Adipose tissue (tissue), 3 donors: ENCODE data around the gene COL9A1. TPM values are rescaled to one million over a fixed set of nuclear protein-coding genes. Genes with fewer than 3 reads are reported as not detected.
"Not testable (repeated sequence)": the region's sequence is repeated elsewhere in the genome, so short reads cannot be mapped to it uniquely, and the experiment has no call there.

Experiments used
- H3K27ac ChIP-seq: one replicate; pipeline ENCODE4 v1.5.1; 2013; ENCODE audit warnings: low read depth, low read length
- WGBS, 3 donors: extraction: QIAGEN DNeasy Blood & Tissue Kit; methylation state at CpG; one replicate each; pipeline ENCODE4 v1.1.7; 2013; 5-methylcytosine and 5-hydroxymethylcytosine counted together
- polyA plus RNA-seq, 3 donors: library from polyadenylated mRNA; stranded (reverse); fragments of 200-250 nt; gene quantifications; one replicate each; pipeline ENCODE4 v1.2.3, GENCODE V29; 2013
- donor health status: healthy with polysubstance abuse.
- donor health status: Bipolar disorder and iron deficiency.
- donor health status: healthy.

Gene COL9A1
- polyA plus RNA-seq: under 1 TPM in 2 of 3 donors, not detected in 1; 0.07 to 0.31 TPM

GRCh38 chr6:70303034-70303525, at the start of gene COL9A1:
Gene COL9A1, minus strand, starts transcription at chr6:70303084. Its CDS starts 160 bp downstream, at chr6:70302924.
- H3K27ac ChIP-seq: no peak within 1 kb of the TSS
- WGBS, 3 donors: 65 to 75% (median 69%) methylated on average over 5 of the region's 5 CpGs

DNA sequence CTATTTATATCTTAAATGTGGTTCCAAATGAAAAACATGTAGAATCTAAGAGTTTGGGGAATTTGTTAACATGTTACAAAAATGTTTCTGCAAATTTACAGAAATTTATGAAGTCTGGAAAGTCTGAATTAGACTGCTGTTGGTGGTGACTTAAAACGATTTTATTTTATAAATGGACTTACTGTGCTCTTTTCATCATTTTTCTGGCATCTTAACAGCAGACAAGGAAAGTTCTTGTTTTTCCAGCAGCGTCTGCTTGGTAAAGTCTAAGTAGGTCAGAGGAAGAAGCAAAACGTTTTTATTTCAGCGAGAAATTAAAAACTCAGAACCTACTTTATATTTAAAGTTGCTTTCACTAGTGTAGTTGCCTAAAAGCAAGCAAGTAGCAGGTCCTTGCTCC, 48.6 kb upstream of the COL9A1 start:
- 50 to 70% (median 55%) methylated on average over 4 of the region's 4 CpGs for WGBS, 3 donors
- no peak overlapping the region for H3K27ac ChIP-seq

DNA sequence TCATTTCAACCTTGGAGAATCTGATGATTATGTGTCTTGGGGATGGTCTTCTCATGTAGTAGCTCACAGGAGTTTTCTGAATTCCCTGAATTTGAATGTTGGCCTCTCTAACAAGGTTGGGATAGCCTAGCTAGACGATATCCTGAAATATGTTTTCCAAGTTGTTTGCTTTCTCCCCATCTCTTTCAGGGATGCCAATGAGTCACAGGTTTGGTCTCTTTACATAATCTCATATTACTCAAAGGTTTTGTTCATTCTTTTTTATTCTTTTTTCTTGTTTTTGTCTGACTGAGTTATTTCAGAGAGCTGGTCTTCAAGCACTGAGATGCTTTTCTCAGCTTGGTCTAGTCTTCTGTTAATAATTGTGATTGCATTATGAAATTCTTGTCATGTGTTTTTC, 42.7 kb upstream of the COL9A1 start:
- no peak overlapping the region for H3K27ac ChIP-seq
- 60 to 83% (median 79%) methylated on average over 1 of the region's 1 CpG for WGBS, 3 donors

DNA sequence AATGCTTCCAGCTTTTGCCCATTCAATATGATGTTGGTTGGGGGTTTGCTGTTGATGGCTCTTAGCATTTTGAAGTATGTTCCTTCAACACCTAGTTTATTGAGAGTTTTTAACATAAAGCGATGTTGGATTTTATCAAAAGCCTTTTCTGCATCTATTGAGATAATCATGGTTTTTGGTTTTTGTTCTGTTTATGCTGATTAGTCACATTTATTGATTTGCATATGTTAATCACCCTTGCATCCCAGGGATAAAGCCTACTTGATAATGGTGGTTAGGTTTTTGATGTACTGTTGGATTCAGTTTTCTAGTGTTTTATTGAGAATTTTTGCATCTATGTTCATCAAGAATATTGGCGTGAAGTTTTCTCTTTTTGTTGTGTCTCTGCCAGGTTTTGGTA, 40.4 kb upstream of the COL9A1 start:
- WGBS, 3 donors: 86 to 88% (median 87%) methylated on average over 2 of the region's 2 CpGs
- H3K27ac ChIP-seq: no peak overlapping the region

DNA sequence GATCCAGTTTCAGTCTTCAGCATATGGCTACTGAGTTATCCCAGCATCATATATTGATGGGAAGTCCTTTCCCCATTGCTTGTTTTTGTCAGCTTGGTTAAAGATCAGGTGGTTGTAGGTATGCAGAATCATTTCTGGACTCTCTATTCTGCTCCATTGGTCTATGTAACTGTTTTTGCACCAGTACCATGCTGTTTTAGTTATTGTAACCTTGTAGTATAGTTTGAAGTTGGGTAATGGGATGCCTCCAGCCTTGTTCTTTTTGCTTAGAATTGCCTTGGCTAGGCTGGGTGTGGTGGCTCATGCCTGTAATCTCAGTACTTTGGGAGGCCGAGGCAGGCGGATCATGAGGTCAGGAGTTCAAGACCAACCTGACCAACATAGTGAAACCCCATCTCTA, 36.9 kb upstream of the COL9A1 start:
- not testable (repeated sequence) for H3K27ac ChIP-seq
- 88 to 95% (median 93%) methylated on average over 2 of the region's 2 CpGs for WGBS, 3 donors

DNA sequence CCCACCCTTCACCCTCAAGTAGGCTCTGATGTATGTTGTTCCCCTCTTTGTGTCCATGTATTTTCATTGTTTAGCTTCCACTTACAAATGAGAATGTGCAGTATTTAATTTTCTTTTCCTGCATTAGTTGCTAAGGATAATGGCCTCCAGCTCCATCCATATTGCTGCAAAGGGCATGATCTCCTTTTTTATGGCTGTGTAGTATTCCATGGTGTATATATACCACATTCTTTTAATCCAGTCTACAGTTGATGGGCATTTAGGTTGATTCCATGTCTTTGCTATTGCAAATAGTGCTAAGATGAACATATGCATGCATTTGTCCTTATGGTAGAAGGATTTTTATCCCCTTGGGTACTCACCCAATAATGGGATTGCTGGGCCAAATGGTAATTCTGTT, 35.9 kb upstream of the COL9A1 start:
- H3K27ac ChIP-seq: no peak overlapping the region

GRCh38 chr6:70337743-70338105, 34.8 kb upstream of the COL9A1 start:
- 73 to 86% (median 83%) methylated on average over 3 of the region's 3 CpGs for WGBS, 3 donors
- no peak overlapping the region for H3K27ac ChIP-seq

- no peak overlapping the region for H3K27ac ChIP-seq
- 67 to 78% (median 68%) methylated on average over 7 of the region's 7 CpGs for WGBS, 3 donors
These were observed 34.3 kb upstream of the COL9A1 start for GRCh38 chr6:70336996-70337742.

- WGBS, 3 donors: 60 to 75% (median 68%) methylated on average over 4 of the region's 4 CpGs
- no peak overlapping the region for H3K27ac ChIP-seq
These were observed 24.2 kb upstream of the COL9A1 start for GRCh38 chr6:70327036-70327435.

DNA sequence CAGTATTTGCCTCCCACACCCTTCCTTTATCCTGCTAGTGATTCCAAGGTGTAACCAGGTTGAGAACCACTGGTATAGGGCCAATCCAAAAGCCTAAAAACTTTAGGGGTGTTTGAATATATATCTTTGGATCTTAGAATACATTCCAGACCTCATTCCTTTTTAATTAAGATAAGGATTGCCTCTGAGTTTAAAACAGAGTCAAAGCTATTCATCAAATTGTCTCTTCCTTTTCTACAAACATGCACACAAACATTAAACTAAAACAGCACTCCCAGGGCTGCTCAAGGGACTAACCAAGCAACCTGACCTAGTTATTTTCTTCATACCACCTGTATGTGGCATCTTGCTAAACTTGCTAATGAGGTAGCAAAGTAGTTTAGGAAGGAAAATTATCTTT, 22.1 kb upstream of the COL9A1 start:
- H3K27ac ChIP-seq: no peak overlapping the region

- not testable (repeated sequence) for H3K27ac ChIP-seq
- WGBS, 3 donors: 90 to 93% (median 91%) methylated on average over 12 of the region's 12 CpGs
These were observed 14.9 kb upstream of the COL9A1 start for GRCh38 chr6:70317799-70318198.

- no peak overlapping the region for H3K27ac ChIP-seq
- WGBS, 3 donors: 33 to 68% (median 67%) methylated on average over 2 of the region's 2 CpGs
These were observed 12.3 kb upstream of the COL9A1 start for GRCh38 chr6:70315079-70315751.

GRCh38 chr6:70314296-70314695, 11.4 kb upstream of the COL9A1 start:
- 21 to 38% (median 36%) methylated on average over 4 of the region's 4 CpGs for WGBS, 3 donors
- H3K27ac ChIP-seq: no peak overlapping the region

- 44 to 54% (median 49%) methylated on average over 5 of the region's 5 CpGs for WGBS, 3 donors
- no peak overlapping the region for H3K27ac ChIP-seq
These were observed 9.4 kb upstream of the COL9A1 start for GRCh38 chr6:70312165-70312745.

DNA sequence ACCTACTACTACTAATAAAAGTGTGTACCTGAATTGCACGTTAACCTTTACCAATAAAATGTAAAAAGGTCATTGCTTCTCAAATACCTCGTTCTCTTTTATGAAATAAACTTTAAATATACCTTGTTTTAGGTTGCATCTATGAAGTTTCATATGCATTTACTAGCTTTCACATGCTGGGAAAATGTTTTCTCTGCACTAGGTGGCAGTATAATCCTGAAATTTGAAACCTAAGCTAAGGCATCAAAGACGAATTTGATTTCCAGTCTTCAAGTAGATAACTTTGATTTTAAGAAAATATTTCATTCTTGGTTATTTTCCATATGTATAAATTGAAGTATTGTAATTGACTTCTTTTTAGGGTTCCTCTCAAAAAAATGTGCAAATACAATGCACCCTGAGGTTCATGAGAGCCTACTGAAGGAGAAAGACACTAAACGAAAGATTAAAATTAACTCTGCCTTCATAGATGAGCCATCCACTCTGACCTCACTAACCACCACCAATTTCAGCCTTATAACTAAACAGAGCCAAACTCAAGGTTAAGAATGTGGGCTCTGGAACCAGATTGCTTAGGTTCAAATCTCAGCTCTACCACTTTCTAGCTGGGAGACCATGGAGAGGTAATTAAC, 7.3 kb upstream of the COL9A1 start:
- 17 to 19% (median 18%) methylated on average over 4 of the region's 4 CpGs for WGBS, 3 donors
- no peak overlapping the region for H3K27ac ChIP-seq

DNA sequence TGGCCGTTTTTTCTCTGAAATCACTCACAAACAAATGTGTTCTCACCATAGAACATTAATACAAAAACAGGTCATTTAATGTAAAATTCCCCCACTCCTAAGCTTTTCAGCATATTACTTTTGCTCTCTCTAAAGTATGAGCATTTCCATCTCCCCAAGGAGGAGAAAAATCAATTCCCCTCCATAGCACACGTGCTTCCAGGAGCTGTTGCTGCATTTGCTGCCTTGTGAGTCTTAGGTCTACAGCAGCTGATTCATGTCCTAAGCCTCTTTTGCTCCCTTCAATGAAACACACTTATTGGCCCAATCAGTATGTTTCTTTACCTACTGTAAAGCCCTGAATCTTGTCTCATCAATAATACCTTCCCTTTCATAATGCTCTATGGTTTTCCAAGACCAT, 6.4 kb upstream of the COL9A1 start:
- 27 to 53% (median 51%) methylated on average over 2 of the region's 2 CpGs for WGBS, 3 donors
- no peak overlapping the region for H3K27ac ChIP-seq

GRCh38 chr6:70308142-70308541, 5.3 kb upstream of the COL9A1 start:
- H3K27ac ChIP-seq: not testable (repeated sequence)

DNA sequence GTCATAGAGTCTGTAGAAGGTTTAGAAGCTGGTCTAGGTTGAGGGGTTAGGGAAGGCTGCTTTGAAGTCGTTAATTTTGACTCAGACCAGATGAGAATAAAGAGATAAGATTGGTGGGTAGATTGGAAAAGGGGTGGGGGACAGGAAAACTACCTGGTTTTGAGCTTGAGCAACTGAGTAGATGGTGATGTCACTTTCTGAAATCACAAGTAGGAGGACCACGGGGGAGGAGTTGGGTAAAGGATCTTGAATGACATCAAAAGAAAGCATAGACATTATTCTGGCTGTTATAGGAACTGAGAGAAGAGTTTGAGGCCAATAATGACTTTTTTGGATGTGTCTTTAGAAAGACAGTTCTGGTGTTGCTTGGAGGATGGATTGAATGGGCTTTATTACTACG, 4.1 kb upstream of the COL9A1 start:
- WGBS, 3 donors: 56 to 71% (median 58%) methylated on average over 3 of the region's 3 CpGs
- H3K27ac ChIP-seq: no peak overlapping the region

- no peak overlapping the region for H3K27ac ChIP-seq
- WGBS, 3 donors: 55 to 71% (median 66%) methylated on average over 1 of the region's 1 CpG
These were observed 1.7 kb upstream of the COL9A1 start for GRCh38 chr6:70304616-70305015.
